CD4-positive, alpha-beta T cell treated with Interleukin-12 subunit alpha and Interleukin-12 subunit beta, for 1 hour (primary cell): Measurements from ENCODE around the gene ESYT3.
"Not testable (repeated sequence)": the region's sequence is repeated elsewhere in the genome, so short reads cannot be mapped to it uniquely, and the experiment has no call there.

Experiments used
- DNase-seq: peaks from one replicate; pipeline ENCODE4 v3.0.0-alpha.2; 2020

Gene ESYT3

GRCh38 chr3:138496436-138496835 is 62.0 kb downstream of the ESYT3 start:
- DNase-seq, result no peak

GRCh38 chr3:138497021-138497420 is 62.6 kb downstream of the ESYT3 start:
- DNase-seq, result no peak

- no peak for DNase-seq
Measured at GRCh38 chr3:138497851-138498250, 63.4 kb downstream of the ESYT3 start.

GRCh38 chr3:138498991-138499390 is 64.6 kb downstream of the ESYT3 start:
- no peak for DNase-seq

GRCh38 chr3:138507524-138507923 is 73.1 kb downstream of the ESYT3 start:
- DNase-seq, result no peak

GRCh38 chr3:138509586-138509985 is 75.2 kb downstream of the ESYT3 start:
- no peak for DNase-seq

- DNase-seq, result no peak
Measured at GRCh38 chr3:138511945-138512344, 77.5 kb downstream of the ESYT3 start.

- DNase-seq, result no peak
Measured at GRCh38 chr3:138513090-138513843, 78.9 kb downstream of the ESYT3 start.

- not testable (repeated sequence) for DNase-seq
Measured at GRCh38 chr3:138521445-138521844, 87.0 kb downstream of the ESYT3 start.
